NCI-H748 (cell line): ENCODE results near the gene TNFAIP3.

Source experiments
- DNase-seq: peaks from one replicate; lab custom pipeline; 2025; ENCODE audit not compliant: unreplicated experiment; lab: John Stamatoyannopoulos, UW

TNFAIP3 gene

DNA sequence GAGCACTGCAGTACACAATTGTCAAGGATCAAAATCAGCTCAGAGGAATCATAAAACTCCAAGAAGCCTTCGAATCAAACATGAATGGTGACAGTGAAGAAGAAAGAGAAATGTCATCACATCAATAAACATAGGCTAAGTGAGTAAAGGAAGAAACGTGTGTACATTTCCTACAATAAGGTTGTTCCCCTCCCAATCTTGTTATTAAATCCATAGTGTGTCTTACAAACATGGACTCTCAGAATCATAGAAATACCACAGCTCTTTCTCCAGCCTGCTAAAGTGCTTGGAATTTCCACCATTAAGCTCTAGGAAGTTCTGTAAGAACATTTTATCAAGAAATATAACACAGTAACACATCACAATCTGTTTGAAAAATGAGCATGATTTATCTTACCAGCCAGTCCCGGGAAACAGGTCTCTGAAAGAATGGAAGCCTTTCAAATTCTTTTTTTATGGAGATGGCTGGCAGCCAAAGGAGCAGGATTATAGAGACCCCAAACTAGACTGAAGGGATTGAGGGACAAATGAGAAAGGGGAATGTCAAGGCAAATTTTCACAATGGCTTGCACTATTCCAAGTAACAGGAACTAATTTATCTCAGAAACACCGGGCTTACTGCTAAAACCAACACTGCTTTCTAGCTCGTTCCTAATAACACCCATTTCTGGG, 4.5 kb upstream of the TNFAIP3 start:
- no peak for DNase-seq

DNA sequence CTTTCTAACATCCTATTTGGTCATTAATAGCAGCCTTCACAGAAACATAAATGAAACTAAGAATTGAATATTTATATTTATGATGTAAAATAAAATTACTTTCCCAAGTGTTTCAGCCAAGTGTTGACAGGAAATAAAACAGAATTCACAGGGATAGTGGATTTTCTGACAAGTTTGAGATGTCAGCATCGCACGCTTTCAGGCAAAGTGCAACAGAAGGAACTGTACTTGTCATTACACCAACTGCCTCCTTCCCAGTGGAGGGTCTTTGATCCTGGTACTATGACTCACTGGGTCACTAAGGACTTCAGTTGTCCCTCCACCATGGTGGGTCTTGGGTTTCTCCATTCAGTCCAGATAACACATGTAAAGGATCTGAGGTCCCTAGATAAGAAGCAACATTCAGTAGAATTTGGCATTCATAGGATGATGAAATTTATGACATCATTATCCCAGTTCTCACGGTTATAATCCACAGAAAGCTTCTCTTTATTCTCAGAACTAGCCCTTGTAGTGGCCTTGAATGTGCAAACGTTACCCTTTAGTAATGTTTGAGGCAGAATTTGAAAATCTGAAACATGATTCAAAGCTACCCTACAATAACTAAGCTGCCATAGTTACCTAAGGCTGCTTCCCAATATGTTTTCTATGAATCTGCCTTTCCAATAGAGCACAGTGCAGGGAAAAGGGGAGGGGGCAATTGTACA, 3.8 kb upstream of the TNFAIP3 start:
- DNase-seq, result no peak

DNA sequence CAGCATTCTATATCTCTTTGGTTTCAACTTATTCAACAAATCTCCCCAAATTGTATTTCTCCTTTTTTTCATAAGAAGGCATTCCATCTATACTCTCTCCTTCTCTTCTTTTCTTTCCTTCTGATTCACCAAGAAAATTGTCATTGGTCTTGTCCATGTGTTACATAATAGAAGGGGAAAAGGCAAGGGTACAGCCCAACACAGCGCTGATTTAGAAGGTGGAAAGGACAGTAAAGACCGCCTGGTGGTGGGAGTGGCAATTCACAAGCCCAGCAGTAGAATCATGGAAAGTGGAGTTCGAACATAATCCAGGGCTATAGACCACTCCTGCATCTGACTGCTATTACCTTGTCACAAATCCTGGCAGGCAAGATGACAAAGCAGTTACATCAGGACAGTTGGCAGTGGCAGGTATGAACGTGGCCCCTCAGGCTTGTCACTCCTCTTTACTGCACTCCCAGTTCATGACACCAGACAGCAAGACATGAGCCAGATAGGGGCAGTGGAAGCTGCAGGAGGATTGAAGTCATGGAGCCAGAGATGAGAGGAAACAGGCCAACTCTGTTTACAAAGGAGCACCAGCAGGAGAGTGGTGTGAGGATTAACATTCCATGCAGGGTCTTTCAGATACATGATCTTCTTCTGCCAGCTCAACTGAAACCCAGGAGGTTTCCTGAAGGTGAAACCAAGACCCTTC, 2.1 kb upstream of the TNFAIP3 start:
- DNase-seq, result no peak

DNA sequence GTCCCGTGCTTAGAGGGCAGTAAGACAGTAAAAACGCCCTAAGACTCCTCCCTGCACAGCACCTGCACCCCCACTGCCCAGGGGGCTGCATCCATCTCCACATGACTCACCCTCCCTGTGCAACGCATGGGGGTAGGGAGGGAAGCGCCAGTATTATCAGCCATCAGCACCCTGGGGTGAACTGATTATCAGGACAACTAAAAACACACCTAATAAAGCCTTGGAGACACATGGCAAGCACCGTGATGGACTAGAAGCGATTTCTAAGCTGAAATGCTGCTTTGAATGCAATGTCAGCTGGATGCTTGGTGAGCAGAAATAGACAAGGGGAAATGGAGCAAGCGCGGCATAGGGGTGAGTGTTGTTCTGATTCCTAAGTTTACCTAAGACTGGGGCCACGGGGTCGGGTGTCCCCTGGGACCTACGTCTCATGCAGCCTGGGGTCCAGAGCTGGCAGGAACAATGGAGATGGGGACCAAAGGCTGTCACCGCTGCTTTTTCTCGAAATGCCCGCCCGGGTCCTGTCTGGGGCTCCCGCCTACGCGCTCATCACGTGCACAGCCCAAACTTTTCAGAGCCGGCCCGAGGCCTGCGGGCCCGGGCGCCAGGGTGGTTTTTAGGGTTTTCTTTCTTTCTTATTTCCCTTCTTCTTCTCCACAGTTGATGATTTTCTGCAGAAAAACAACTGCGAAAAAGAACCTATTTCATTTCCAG, 702 bp upstream of the TNFAIP3 start:
- DNase-seq, result peak; percentile 55

DNA sequence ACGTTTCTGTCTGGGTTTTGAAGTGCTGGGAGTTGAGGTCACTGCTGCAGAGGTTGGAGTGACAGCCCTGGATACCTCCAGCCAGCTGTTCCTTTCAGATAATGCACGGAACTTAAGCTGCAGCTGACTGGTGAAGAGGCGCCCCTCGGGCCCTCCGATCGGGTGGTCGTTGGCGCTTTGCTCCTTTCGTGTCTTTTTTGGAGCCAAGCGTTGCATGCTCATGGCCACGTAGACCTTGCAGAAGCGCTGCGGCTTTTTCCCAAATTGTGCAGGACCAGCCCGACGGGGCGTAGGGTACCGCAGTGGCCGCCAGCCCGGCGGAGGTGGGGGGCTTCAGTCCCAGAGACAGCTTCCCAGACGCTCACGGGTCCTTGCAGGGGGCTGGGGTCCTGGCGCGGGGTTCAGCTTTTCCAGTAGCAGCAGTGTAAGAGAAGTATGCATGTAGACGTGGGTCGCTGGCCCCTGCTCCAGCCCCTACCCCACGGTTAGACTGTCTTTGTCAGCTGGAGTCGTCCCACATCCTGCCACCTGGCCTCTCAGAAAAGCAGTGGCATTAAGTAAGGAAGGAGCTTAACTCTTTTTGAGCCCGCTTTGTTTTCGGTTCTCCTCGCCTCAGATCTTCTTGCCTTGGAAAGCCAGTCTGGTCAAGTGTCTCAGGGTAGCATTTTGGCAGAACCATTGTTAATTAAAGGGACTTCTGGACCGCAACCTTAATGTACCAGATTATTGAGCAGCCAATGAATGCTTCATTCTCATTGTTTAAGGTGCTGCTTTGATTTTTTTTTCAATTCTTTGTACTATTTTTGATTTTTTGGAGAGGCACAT, 838 bp downstream of the TNFAIP3 start:
- DNase-seq, result peak; percentile 61

DNA sequence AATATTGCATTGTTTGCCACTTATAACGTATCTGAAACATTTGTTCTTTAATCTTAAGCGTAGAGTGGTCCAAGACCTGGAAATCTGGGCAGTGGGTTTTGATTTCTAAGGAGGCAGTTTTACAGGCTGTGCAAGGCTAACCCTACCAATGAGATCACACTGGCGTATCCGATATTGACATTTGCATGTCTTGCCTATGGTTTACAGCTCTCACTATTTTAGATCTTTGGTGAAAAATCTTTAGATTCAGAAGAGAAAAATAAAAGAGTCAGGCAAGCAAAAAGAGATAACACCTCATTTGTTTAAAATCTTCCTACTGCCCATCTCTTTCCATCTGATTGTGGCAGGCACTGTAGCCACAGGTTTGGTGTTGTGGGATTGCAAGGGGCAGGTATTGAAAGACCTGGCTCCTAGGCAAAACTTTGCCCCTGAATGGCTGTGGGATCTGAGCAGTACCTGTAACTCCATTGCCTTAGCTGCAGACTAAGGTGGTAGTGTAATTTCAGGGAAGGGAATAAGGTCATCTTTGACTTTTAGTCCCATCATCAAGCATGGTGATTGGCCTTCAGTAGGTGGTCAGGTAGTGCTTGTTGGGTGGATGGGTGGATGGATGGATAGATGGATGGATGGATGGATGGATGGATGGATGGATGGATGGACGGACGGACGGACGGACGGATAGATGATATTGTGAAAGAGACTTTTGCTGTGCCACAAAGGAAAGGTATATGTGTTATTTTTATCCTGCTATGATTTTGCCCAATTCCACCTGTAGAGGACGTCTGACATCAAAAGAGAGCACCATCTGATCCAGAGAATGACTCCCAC, 1.9 kb downstream of the TNFAIP3 start:
- no peak for DNase-seq

DNA sequence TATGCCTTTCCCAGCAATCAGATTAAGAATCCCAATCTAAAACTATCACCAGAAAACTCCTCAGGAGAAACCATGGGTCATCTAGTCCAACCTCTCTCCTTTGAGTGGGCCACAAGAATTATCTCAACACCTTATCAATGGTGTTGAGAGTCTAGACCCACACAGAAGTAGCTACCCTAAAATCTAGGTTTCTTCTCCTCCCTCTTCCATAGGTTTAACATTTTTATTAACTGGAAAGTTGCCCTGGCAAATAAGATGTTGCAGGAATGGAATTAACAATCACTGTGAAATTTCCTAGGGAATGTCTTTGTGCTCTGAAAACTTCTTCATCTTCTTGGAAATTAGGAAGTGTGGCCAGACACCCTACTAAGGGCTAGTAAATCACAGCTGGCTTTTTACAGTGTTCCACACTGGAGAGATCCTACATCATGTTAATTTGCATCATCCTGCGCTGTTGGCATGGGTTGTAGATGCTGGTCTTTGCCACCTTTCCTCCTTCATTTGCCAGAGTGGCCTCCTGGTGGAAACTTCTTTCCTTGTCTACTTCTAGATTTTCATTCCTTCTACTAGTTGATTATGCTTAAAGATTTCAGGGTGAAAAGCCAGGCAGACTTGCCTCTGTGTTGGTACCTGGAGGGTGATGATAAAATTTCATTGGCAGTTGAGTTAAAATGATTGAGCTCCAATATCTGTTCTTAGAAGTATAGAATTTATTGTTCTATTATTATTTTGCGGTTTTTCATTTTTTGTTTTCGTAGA, 2.7 kb downstream of the TNFAIP3 start:
- DNase-seq, result no peak

DNA sequence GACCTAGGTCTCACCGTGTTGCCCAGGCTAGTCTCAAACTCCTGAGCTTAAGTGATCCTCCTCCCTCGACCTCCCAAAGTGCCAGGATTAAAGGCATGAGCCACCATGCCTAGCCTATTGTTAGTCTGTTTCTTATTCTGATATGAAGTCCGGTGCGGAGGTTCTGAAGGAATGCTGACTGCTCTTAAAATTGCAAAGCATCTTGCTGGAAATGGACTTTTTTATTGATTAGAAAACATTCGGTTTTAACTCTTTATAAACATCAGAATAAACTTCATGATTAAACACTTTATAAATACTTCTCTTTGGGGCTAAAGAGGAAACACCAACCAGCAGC, 3.2 kb downstream of the TNFAIP3 start:
- no peak for DNase-seq

DNA sequence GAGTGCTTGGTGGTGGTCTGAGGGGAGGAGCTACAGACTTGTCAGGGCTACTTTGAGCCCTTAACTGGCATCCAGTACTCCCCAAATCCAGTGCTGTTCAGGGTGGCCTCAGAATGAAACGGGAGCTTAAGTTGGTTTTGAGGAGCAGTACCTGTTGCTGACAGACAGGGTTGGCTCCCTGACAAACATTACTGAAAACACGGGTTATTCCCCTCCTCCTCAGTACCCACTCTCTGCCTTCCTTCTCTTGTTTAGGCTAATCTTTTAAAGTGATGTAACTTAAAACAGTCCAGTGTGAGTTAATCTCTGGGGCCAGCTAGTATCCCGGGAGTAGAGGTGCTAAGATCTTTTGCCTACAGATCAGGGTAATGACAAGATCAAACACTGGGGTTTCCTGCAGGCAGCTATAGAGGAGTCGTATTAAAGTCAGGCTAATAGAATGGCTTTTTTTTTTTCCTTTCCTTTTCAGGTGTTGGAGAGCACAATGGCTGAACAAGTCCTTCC, 3.7 kb downstream of the TNFAIP3 start:
- no peak for DNase-seq

DNA sequence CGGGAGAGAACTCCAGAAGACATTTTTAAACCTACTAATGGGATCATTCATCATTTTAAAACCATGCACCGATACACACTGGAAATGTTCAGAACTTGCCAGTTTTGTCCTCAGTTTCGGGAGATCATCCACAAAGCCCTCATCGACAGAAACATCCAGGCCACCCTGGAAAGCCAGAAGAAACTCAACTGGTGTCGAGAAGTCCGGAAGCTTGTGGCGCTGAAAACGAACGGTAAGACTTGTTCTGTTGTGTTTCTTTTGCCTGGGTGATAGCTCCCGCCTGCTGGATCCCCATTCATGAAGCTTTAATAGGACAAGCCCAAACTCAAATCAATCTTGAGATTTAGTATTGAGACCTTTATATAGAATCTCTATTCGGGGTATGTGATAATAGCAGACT, 4.2 kb downstream of the TNFAIP3 start:
- DNase-seq, result no peak

DNA sequence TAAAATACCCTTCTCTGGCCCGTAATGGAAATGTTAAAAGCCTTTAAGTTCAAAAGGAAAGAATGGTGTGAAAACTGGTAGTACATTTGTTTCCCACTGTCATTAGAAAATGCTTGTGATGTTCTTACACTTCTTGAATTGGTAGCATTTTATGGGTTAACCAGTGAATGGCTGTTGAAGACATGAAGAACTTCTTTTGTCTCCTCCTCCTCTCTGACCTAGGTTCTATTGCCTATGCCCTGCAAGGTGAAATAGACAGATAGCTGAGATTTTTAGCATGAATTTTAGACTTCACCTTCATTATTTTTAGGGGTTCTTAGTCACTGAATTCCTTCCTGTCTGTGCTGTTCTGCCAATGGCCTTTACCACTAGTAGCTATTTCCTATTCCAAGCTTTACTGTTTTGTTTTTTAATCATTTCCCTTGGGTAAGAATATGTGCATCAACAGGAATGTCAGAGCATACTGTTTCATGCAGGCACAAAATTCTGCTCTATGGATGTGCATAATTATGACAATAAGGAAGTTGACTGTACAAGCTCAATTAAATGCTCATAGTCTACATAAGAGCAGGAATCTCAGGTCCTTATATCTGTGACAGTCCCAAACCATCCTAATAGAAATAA, 4.9 kb downstream of the TNFAIP3 start:
- no peak for DNase-seq

DNA sequence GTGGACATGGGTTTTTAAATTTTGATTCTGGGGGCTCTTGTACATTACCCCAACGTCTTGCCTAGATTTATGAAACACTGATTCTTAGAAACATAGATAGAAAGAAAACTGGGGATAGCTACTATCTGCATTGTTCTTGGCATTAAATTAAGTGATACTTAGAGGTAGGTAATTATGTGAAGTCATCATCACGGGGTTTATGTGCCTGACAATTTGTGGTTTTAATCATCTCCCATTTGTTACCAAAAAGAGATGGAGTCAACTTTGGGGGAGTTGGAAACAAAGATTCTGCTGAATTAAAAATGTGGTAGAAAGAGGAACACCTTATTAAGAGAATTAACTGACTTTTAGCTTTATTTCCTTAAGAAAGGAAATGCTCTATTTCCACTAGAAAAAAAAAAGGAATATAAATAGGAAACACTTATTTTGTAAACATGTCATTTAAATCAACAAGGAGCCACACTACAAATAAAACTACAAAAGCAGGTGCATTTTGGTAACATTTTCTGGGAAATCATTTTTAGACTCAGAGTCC, 5.6 kb downstream of the TNFAIP3 start:
- no peak for DNase-seq

DNA sequence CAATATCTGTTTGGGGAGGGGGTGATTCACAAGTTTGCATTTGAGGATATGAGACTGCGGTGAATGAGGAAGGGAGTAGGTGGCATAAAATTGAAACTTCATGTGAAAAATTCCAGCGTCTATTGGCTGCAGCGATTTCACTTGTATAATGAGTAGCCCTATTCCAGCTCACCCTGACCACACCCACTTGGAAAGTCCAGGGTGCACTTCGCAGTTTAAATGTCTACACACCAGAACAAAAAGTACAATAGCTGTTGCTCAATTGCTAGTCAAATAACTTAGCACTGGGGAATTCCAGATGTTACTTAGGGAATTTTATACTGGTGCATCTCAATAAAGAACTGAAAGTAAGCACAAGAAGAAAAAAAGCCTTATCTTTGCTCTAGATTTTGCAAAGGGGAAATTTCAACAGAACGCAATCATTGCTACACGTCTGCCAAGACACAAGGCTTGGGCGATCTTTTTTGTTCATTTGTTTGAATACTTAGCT, 6.3 kb downstream of the TNFAIP3 start:
- peak; percentile 24 for DNase-seq

DNA sequence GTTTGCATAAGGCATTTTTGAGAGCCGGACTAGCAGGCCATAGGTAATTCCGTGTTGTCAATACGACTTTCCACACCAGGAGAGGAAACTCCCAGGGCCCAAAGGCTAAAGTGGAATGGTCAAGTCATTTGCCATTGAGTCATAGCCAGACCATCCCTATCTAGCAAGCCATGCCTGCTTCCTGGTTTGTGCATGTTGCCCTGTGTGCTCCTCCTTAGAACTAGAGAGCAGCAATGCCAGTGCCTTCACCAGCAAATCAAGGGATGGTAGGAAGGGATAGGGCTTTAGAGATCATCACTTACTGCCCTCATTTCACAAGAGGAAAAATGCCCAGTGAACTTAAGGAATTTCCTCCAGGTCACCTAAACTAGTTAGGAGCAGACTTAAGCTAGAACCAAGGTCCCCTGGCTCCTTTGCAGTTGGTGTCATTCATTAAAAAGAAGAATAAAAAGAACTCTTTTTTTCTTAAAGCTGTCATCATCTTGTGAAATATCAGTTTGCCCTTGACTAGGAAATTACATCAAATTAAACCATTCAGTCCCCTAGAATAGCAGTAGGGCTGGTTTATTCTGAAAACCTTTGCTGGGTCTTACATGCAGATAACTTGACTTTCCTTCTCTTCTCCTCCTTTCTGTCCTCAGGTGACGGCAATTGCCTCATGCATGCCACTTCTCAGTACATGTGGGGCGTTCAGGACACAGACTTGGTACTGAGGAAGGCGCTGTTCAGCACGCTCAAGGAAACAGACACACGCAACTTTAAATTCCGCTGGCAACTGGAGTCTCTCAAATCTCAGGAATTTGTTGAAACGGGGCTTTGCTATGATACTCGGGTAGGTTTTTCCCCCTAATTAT, 7.4 kb downstream of the TNFAIP3 start:
- DNase-seq, result no peak

DNA sequence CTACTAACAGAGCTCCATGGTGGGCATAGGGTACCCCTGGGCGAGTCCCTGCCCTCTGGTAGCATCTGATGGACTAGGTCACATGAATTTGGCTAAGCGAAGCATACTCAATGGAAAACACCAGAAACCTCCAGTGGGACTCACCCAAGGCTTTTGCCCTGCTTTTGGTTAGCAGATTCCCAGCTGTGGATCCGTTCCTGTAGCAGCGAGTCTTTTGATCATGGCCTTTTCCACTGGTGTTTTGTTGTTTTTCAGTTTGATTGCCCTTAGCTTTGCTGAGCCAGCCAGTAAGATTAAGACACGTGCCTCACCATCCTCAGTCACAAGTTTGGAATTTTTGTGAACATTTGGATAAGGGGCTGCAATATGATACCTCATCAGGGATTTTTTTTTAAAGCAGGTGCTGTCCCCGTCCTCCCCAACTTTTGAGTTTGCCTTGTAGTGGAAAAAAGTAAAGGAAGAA, 8.0 kb downstream of the TNFAIP3 start:
- DNase-seq, result no peak

DNA sequence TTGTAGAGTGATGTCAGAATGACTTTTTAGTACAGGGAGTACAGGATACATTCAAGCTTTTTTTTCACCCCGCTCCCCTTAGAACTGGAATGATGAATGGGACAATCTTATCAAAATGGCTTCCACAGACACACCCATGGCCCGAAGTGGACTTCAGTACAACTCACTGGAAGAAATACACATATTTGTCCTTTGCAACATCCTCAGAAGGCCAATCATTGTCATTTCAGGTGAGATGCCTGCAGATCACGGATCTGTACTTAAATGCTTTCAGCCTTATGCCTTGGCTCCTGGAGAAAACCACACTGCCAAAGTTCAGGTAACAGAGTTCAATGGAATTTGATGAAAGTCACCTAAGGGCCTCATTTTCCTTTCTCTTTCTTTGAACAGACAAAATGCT, 8.5 kb downstream of the TNFAIP3 start:
- no peak for DNase-seq

DNA sequence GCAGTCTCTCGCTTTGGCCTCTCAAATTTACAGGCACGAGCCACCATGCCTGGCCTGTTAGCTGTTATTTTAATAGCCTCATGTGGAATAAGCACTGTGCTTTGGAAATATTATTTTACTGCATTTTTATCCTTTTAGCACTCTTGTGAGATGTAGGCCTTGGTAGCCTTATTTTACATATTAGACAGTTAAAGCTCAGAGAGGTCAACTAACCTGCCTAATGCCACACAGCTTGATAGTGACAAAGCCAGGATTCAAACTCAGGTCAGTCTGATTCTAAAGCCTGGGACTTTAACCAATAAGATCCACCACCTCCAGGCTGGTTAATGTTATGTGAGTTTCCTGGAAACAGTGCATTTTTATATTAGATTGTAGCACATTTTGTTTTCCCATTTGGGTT, 9.5 kb downstream of the TNFAIP3 start:
- DNase-seq, result no peak
